ENCODE measurements around the gene PIEZO2.

Gene PIEZO2

GRCh38 chr18:11021477-11021876 lies 127.9 kb downstream of the PIEZO2 start:
- no peak for DNase-seq

- no peak for DNase-seq
These were observed 128.4 kb downstream of the PIEZO2 start for GRCh38 chr18:11020877-11021414.

GRCh38 chr18:11020161-11020853 lies 129.1 kb downstream of the PIEZO2 start:
- no peak for DNase-seq

GRCh38 chr18:11019295-11020105 lies 129.9 kb downstream of the PIEZO2 start:
- DNase-seq, result no peak

GRCh38 chr18:11009869-11010268 lies 139.5 kb downstream of the PIEZO2 start:
- DNase-seq, result no peak

GRCh38 chr18:11009147-11009546 lies 140.2 kb downstream of the PIEZO2 start:
- DNase-seq, result no peak

GRCh38 chr18:11008505-11008904 lies 140.9 kb downstream of the PIEZO2 start:
- no peak for DNase-seq

GRCh38 chr18:11005528-11005927 lies 143.8 kb downstream of the PIEZO2 start:
- DNase-seq, result no peak

GRCh38 chr18:11004951-11005350 lies 144.4 kb downstream of the PIEZO2 start:
- DNase-seq, result peak; percentile 46 to 48

GRCh38 chr18:11004294-11004693 lies 145.1 kb downstream of the PIEZO2 start:
- DNase-seq, result no peak

GRCh38 chr18:11002796-11003195 lies 146.6 kb downstream of the PIEZO2 start:
- DNase-seq, result no peak

- DNase-seq, result no peak
These were observed 147.1 kb downstream of the PIEZO2 start for GRCh38 chr18:11002277-11002676.

- DNase-seq, result no peak
These were observed 149.3 kb downstream of the PIEZO2 start for GRCh38 chr18:11000071-11000470.

- DNase-seq, result no peak
These were observed 151.5 kb downstream of the PIEZO2 start for GRCh38 chr18:10997885-10998284.

GRCh38 chr18:10995550-10995949 lies 153.8 kb downstream of the PIEZO2 start:
- DNase-seq, result no peak

GRCh38 chr18:10989486-10989885 lies 159.9 kb downstream of the PIEZO2 start:
- DNase-seq, result no peak

GRCh38 chr18:10985689-10986088 lies 163.7 kb downstream of the PIEZO2 start:
- no peak for DNase-seq

GRCh38 chr18:10979411-10979810 lies 170.0 kb downstream of the PIEZO2 start:
- no peak for DNase-seq

- DNase-seq, result no peak
These were observed 172.3 kb downstream of the PIEZO2 start for GRCh38 chr18:10977042-10977441.

GRCh38 chr18:10973567-10974203 lies 175.7 kb downstream of the PIEZO2 start:
- DNase-seq, result no peak

GRCh38 chr18:10971717-10972116 lies 177.7 kb downstream of the PIEZO2 start:
- no peak for DNase-seq

GRCh38 chr18:10965119-10965518 lies 184.2 kb downstream of the PIEZO2 start:
- DNase-seq, result no peak

GRCh38 chr18:10953672-10954071 lies 195.7 kb downstream of the PIEZO2 start:
- peak; percentile 4 to 31 for DNase-seq
